CD4-positive, alpha-beta T cell (primary cell): ENCODE results near the gene NPNT. TPM values are rescaled to one million over a fixed set of nuclear protein-coding genes. Genes with fewer than 3 reads are reported as not detected.

Experiments
- ATAC-seq: fragments of 200-7000 bp; cut with Tn5 transposase; one replicate; pipeline ENCODE4 v1.10.0; 2022; ENCODE audit warnings: mild to moderate bottlenecking; ENCODE audit not compliant: poor library complexity
- CTCF ChIA-PET: fragments of 350-600 bp; sonication (Branson Sonifier 250); formaldehyde crosslinking; loops from one replicate; lab custom pipeline; 2021; ENCODE audit warnings: antibody characterized with exemption, inconsistent platforms; lab: Charles Lee
- POLR2A ChIA-PET: fragments of 350-600 bp; sonication (Branson Sonifier 250); formaldehyde crosslinking; loops from one replicate; lab custom pipeline; 2021; ENCODE audit warnings: antibody characterized with exemption, inconsistent platforms; lab: Charles Lee
- DNase-seq, 14 experiments: peaks; one replicate each; pipeline ENCODE4 v3.0.0-alpha.2; 2013 to 2020; ENCODE audit warnings: mixed read lengths in 2 of 14
- H3K27ac ChIP-seq, 2 donors: one replicate each; pipeline versions ENCODE4 v1.5.1 to v1.7.0; 2013; ENCODE audit warnings: low read length in 2 of 2, low read depth in 1 of 2, mild to moderate bottlenecking in 1 of 2
- H3K27me3 ChIP-seq, 2 experiments: 1 replicate in 1 of 2; 2 replicates in 1 of 2; pipeline versions ENCODE4 v1.6.1 to v1.7.0; 2013; ENCODE audit warnings: low read length in 2 of 2, control low read depth in 1 of 2, mild to moderate bottlenecking in 1 of 2, moderate library complexity in 1 of 2; ENCODE audit not compliant: insufficient read depth in 2 of 2, control insufficient read depth in 1 of 2
- H3K36me3 ChIP-seq: one replicate; pipeline ENCODE4 v1.6.1; 2013; ENCODE audit warnings: low read length, control low read depth; ENCODE audit not compliant: insufficient read depth
- H3K4me1 ChIP-seq: one replicate; pipeline ENCODE4 v1.6.1; 2013; ENCODE audit warnings: low read length, control low read depth; ENCODE audit not compliant: insufficient read depth
- H3K4me3 ChIP-seq: one replicate; pipeline ENCODE4 v1.5.1; 2013; ENCODE audit warnings: mild to moderate bottlenecking, low read length, moderate library complexity
- H3K9me3 ChIP-seq, 2 experiments: 1 replicate in 1 of 2; 2 replicates in 1 of 2; pipeline versions ENCODE4 v1.6.1 to v1.7.0; 2013; ENCODE audit warnings: low read length in 2 of 2, mild to moderate bottlenecking in 2 of 2, control low read depth in 1 of 2, moderate library complexity in 1 of 2; ENCODE audit not compliant: control insufficient read depth in 1 of 2, insufficient read depth in 1 of 2
- H3K27ac Mint-ChIP-seq: one replicate; pipeline ENCODE4 v1.8.0; 2020; ENCODE audit warnings: mixed read lengths
- H3K27me3 Mint-ChIP-seq: one replicate; pipeline ENCODE4 v1.8.0; 2021; ENCODE audit warnings: mixed read lengths
- H3K36me3 Mint-ChIP-seq: one replicate; pipeline ENCODE4 v1.8.0; 2021; ENCODE audit warnings: low read depth, mixed read lengths
- H3K4me1 Mint-ChIP-seq: one replicate; pipeline ENCODE4 v1.8.0; 2021; ENCODE audit warnings: low read depth, mixed read lengths
- H3K4me3 Mint-ChIP-seq: one replicate; pipeline ENCODE4 v1.8.0; 2020; ENCODE audit warnings: mild to moderate bottlenecking, mixed read lengths
- H3K9me3 Mint-ChIP-seq: one replicate; pipeline ENCODE4 v1.8.0; 2020; ENCODE audit warnings: mixed read lengths
- CTCF ChIP-seq: fragments of 200-600 bp; IDR thresholded peaks from one replicate; pipeline ENCODE4 v1.8.0; 2022; ENCODE audit warnings: antibody characterized with exemption, mild to moderate bottlenecking
- intact Hi-C, 2 experiments: fragments of 100-400 bp; cut with DNase I in 1 of 2; cut with micrococcal nuclease in 1 of 2; formaldehyde crosslinking; loops; one replicate each; pipeline versions ENCODE4 v1.15.1 to v1.9.0; 2023 to 2025; cut with DNase I, micrococcal nuclease
- total RNA-seq, 174 experiments: library from RNA in 2 of 174; stranded (reverse) in 2 of 174; gene quantifications; one replicate each; pipeline ENCODE4 v1.2.3 and lab custom pipeline; 2021 to 2026

The NPNT gene
- total RNA-seq, 2 experiments from 2014 or later, result not detected

- H3K27ac ChIP-seq, result no peak overlapping the region
- no peaks in the 10 kb centered on the region for H3K9me3 ChIP-seq
- POLR2A ChIA-PET, result no interaction called here
- Mint-ChIP-seq H3K9me3 (no peaks in the 10 kb centered on the region), H3K4me1 (no peaks in the 10 kb centered on the region), H3K4me3 (no peak overlapping the region), H3K36me3 (no peaks in the 10 kb centered on the region), H3K27ac (no peak overlapping the region), H3K27me3 (no peaks in the 10 kb centered on the region)
- no peak for TF ChIP-seq CTCF
- ATAC-seq, result no peak
- H3K4me1 ChIP-seq, result no peaks in the 10 kb centered on the region
- H3K36me3 ChIP-seq, result no peaks in the 10 kb centered on the region
- DNase-seq, result no peak
- CTCF ChIA-PET, result no interaction called here
- no peaks in the 10 kb centered on the region for H3K27me3 ChIP-seq
- H3K4me3 ChIP-seq, result no peak overlapping the region
- intact Hi-C loops, result no loop called here
These were observed 57.3 kb downstream of the NPNT start for GRCh38 chr4:105952591-105952990.

GRCh38 chr4:105956569-105956968, 61.3 kb downstream of the NPNT start:
- H3K27ac ChIP-seq, result no peak overlapping the region
- intact Hi-C loops, result no loop called here
- H3K4me1 Mint-ChIP-seq, result no peaks in the 10 kb centered on the region
- no peaks in the 10 kb centered on the region for H3K36me3 ChIP-seq
- no peaks in the 10 kb centered on the region for H3K9me3 Mint-ChIP-seq
- no peaks in the 10 kb centered on the region for H3K27me3 Mint-ChIP-seq
- DNase-seq (no peak), ATAC-seq (no peak)
- TF ChIP-seq CTCF, result no peak
- no peak overlapping the region for H3K27ac Mint-ChIP-seq
- H3K4me3 Mint-ChIP-seq, result no peak overlapping the region
- ChIA-PET POLR2A (no interaction called here), CTCF (no interaction called here)
- no peaks in the 10 kb centered on the region for H3K27me3 ChIP-seq
- no peak overlapping the region for H3K4me3 ChIP-seq
- H3K9me3 ChIP-seq, result no peaks in the 10 kb centered on the region
- H3K36me3 Mint-ChIP-seq, result no peaks in the 10 kb centered on the region
- no peaks in the 10 kb centered on the region for H3K4me1 ChIP-seq

- no peak overlapping the region for H3K27ac Mint-ChIP-seq
- no peak for ATAC-seq
These were observed 62.4 kb downstream of the NPNT start for GRCh38 chr4:105957680-105958079.

More at GRCh38 chr4:105957680-105958079, 62.4 kb downstream of the NPNT start:
- CTCF ChIA-PET, result no interaction called here
- Histone ChIP-seq H3K4me3 (no peak overlapping the region), H3K27ac (no peak overlapping the region), H3K9me3 (no peaks in the 10 kb centered on the region), H3K27me3 (no peaks in the 10 kb centered on the region), H3K4me1 (no peaks in the 10 kb centered on the region), H3K36me3 (no peaks in the 10 kb centered on the region)
- POLR2A ChIA-PET, result no interaction called here
- intact Hi-C loops, result no loop called here
- Mint-ChIP-seq H3K4me3 (no peak overlapping the region), H3K27me3 (peaks cover 6% of the 10 kb centered on the region), H3K9me3 (no peaks in the 10 kb centered on the region), H3K36me3 (no peaks in the 10 kb centered on the region), H3K4me1 (no peaks in the 10 kb centered on the region)
- TF ChIP-seq CTCF, result no peak
- no peak for DNase-seq
